SK-N-SH (cell line): ENCODE measurements around the gene TFAP2E.

Experiments used
- EZH2phosphoT487 ChIP-seq: fragments of 200-600 bp; sonication (generic); IDR thresholded peaks from 2 replicates; pipeline ENCODE4 v1.6.1; 2017; ENCODE audit warnings: low read depth, mixed run types, mild to moderate bottlenecking, antibody characterized with exemption, moderate library complexity, borderline replicate concordance
- FOXM1 ChIP-seq: IDR thresholded peaks from 2 replicates; pipeline ENCODE4 v1.4.0; 2012; ENCODE audit warnings: low read depth, mild to moderate bottlenecking
- MEF2A ChIP-seq: IDR thresholded peaks from 2 replicates; pipeline ENCODE4 v1.4.0; 2012; ENCODE audit warnings: low read depth, borderline replicate concordance
- POLR2AphosphoS5 ChIP-seq: IDR thresholded peaks from 2 replicates; pipeline ENCODE4 v1.6.1; 2012; ENCODE audit warnings: low read depth, low read length
- RAD21 ChIP-seq: IDR thresholded peaks from 2 replicates; pipeline ENCODE4 v1.6.1; 2012; ENCODE audit warnings: mild to moderate bottlenecking, low read length
- TAF1 ChIP-seq: IDR thresholded peaks from 2 replicates; pipeline ENCODE4 v1.6.1; 2012; ENCODE audit warnings: low read depth, mild to moderate bottlenecking, low read length, moderate library complexity, borderline replicate concordance
- TCF12 ChIP-seq: IDR thresholded peaks from 2 replicates; pipeline ENCODE4 v1.4.0; 2012
- YY1 ChIP-seq: IDR thresholded peaks from 2 replicates; pipeline ENCODE4 v1.4.0; 2012; ENCODE audit warnings: low read depth, mild to moderate bottlenecking
- TF ChIP-seq, protein P1 (sequence below): fragments of 200-600 bp; sonication (generic); IDR thresholded peaks from 2 replicates; pipeline ENCODE4 v1.6.1; 2017; ENCODE audit warnings: antibody characterized with exemption, mild to moderate bottlenecking, moderate library complexity
- TF ChIP-seq, protein P2 (sequence below): IDR thresholded peaks from 2 replicates; pipeline ENCODE4 v1.4.0; 2012; ENCODE audit warnings: low read depth, borderline replicate concordance
- TF ChIP-seq, protein P3 (sequence below): IDR thresholded peaks from 2 replicates; pipeline ENCODE4 v1.6.1; 2012; ENCODE audit warnings: mild to moderate bottlenecking, low read depth, low read length, moderate library complexity
- TF ChIP-seq, protein P4 (sequence below): IDR thresholded peaks from 2 replicates; pipeline ENCODE4 v1.4.0; 2012; ENCODE audit warnings: low read depth, borderline replicate concordance
- TF ChIP-seq, protein P5 (sequence below): IDR thresholded peaks from 2 replicates; pipeline ENCODE4; 2012

DNA sequence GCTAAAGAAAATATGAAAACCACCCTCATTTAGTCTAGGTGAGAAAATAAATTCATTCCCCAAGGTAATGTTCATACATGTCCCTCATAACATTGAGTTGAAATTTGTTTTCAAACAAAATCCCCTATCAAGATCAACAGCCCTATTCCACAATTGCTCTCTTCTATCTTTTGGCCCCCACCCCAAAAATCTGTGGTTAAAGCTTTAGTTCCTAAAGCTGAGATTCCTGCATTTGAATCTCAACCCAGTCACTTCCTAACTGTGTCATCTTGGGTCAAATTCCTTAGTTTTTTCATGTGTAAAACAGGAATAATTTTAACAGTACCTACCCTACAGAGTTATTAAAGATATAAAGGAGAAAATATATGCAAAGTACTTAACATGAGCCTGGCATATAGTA, 37.9 kb upstream of the TFAP2E start:
- TF ChIP-seq TAF1 (no peak), MEF2A (no peak), RAD21 (no peak), FOXM1 (no peak), YY1 (no peak), TCF12 (no peak), EZH2phosphoT487 (no peak), POLR2AphosphoS5 (no peak)
- TF ChIP-seq, protein P1, sequence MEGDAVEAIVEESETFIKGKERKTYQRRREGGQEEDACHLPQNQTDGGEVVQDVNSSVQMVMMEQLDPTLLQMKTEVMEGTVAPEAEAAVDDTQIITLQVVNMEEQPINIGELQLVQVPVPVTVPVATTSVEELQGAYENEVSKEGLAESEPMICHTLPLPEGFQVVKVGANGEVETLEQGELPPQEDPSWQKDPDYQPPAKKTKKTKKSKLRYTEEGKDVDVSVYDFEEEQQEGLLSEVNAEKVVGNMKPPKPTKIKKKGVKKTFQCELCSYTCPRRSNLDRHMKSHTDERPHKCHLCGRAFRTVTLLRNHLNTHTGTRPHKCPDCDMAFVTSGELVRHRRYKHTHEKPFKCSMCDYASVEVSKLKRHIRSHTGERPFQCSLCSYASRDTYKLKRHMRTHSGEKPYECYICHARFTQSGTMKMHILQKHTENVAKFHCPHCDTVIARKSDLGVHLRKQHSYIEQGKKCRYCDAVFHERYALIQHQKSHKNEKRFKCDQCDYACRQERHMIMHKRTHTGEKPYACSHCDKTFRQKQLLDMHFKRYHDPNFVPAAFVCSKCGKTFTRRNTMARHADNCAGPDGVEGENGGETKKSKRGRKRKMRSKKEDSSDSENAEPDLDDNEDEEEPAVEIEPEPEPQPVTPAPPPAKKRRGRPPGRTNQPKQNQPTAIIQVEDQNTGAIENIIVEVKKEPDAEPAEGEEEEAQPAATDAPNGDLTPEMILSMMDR, result no peak
- TF ChIP-seq, protein P2, sequence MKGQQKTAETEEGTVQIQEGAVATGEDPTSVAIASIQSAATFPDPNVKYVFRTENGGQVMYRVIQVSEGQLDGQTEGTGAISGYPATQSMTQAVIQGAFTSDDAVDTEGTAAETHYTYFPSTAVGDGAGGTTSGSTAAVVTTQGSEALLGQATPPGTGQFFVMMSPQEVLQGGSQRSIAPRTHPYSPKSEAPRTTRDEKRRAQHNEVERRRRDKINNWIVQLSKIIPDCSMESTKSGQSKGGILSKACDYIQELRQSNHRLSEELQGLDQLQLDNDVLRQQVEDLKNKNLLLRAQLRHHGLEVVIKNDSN, result no peak
- TF ChIP-seq, protein P3, sequence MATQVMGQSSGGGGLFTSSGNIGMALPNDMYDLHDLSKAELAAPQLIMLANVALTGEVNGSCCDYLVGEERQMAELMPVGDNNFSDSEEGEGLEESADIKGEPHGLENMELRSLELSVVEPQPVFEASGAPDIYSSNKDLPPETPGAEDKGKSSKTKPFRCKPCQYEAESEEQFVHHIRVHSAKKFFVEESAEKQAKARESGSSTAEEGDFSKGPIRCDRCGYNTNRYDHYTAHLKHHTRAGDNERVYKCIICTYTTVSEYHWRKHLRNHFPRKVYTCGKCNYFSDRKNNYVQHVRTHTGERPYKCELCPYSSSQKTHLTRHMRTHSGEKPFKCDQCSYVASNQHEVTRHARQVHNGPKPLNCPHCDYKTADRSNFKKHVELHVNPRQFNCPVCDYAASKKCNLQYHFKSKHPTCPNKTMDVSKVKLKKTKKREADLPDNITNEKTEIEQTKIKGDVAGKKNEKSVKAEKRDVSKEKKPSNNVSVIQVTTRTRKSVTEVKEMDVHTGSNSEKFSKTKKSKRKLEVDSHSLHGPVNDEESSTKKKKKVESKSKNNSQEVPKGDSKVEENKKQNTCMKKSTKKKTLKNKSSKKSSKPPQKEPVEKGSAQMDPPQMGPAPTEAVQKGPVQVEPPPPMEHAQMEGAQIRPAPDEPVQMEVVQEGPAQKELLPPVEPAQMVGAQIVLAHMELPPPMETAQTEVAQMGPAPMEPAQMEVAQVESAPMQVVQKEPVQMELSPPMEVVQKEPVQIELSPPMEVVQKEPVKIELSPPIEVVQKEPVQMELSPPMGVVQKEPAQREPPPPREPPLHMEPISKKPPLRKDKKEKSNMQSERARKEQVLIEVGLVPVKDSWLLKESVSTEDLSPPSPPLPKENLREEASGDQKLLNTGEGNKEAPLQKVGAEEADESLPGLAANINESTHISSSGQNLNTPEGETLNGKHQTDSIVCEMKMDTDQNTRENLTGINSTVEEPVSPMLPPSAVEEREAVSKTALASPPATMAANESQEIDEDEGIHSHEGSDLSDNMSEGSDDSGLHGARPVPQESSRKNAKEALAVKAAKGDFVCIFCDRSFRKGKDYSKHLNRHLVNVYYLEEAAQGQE, result no peak
- TF ChIP-seq, protein P4, sequence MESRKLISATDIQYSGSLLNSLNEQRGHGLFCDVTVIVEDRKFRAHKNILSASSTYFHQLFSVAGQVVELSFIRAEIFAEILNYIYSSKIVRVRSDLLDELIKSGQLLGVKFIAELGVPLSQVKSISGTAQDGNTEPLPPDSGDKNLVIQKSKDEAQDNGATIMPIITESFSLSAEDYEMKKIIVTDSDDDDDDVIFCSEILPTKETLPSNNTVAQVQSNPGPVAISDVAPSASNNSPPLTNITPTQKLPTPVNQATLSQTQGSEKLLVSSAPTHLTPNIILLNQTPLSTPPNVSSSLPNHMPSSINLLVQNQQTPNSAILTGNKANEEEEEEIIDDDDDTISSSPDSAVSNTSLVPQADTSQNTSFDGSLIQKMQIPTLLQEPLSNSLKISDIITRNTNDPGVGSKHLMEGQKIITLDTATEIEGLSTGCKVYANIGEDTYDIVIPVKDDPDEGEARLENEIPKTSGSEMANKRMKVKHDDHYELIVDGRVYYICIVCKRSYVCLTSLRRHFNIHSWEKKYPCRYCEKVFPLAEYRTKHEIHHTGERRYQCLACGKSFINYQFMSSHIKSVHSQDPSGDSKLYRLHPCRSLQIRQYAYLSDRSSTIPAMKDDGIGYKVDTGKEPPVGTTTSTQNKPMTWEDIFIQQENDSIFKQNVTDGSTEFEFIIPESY, result no peak
- TF ChIP-seq, protein P5, sequence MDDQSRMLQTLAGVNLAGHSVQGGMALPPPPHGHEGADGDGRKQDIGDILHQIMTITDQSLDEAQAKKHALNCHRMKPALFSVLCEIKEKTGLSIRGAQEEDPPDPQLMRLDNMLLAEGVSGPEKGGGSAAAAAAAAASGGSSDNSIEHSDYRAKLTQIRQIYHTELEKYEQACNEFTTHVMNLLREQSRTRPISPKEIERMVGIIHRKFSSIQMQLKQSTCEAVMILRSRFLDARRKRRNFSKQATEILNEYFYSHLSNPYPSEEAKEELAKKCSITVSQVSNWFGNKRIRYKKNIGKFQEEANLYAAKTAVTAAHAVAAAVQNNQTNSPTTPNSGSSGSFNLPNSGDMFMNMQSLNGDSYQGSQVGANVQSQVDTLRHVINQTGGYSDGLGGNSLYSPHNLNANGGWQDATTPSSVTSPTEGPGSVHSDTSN, result no peak
